H1 (cell line): ENCODE data around the gene CKB.

Experiments
- JUND ChIP-seq: IDR thresholded peaks from 2 replicates; pipeline ENCODE4 v1.6.1; 2011; ENCODE audit warnings: mild to moderate bottlenecking, improper control_type of control experiment, low read length
- KDM1A ChIP-seq: fragments of 200-600, 300-600 bp; sonication (generic); IDR thresholded peaks from 2 replicates; pipeline ENCODE4 v1.7.1; 2016; ENCODE audit warnings: mild to moderate bottlenecking, low read length, borderline replicate concordance
- POLR2A ChIP-seq, 2 experiments: IDR thresholded peaks; 1 replicate in 1 of 2; 2 replicates in 1 of 2; pipeline ENCODE4 v1.6.1; 2011; ENCODE audit warnings: low read depth in 2 of 2, low read length in 2 of 2, mild to moderate bottlenecking in 2 of 2; ENCODE audit errors: control extremely low read depth in 1 of 2
- POLR2AphosphoS5 ChIP-seq: IDR thresholded peaks from 2 replicates; pipeline ENCODE4 v1.6.1; 2011; ENCODE audit warnings: low read depth, low read length
- RAD21 ChIP-seq, 2 experiments: IDR thresholded peaks in 1 of 2; conservative IDR thresholded peaks in 1 of 2; 2 replicates each; pipeline ENCODE4 v1.6.1; 2011; ENCODE audit warnings: low read depth in 2 of 2, low read length in 2 of 2, improper control_type of control experiment in 1 of 2, inconsistent platforms in 1 of 2, mild to moderate bottlenecking in 1 of 2, moderate library complexity in 1 of 2
- SP2 ChIP-seq: IDR thresholded peaks from 2 replicates; pipeline ENCODE4 v1.6.1; 2012; ENCODE audit warnings: mild to moderate bottlenecking, low read length, inconsistent platforms
- SP4 ChIP-seq: IDR thresholded peaks from 2 replicates; pipeline ENCODE4 v1.6.1; 2012; ENCODE audit warnings: low read length, inconsistent platforms
- TF ChIP-seq, protein P1 (sequence below), 3 experiments: IDR thresholded peaks; 1 replicate in 2 of 3; 2 replicates in 1 of 3; pipeline versions ENCODE4 v1.5.1 to v1.6.1; 2011; ENCODE audit warnings: low read length in 3 of 3, mild to moderate bottlenecking in 3 of 3, inconsistent platforms in 2 of 3, low read depth in 1 of 3, moderate library complexity in 1 of 3; ENCODE audit not compliant: insufficient read depth in 1 of 3; ENCODE audit errors: control extremely low read depth in 1 of 3
- TF ChIP-seq, protein P2 (sequence below): IDR thresholded peaks from 2 replicates; pipeline ENCODE4 v1.6.1; 2011; ENCODE audit warnings: low read depth, mild to moderate bottlenecking, low read length; ENCODE audit not compliant: insufficient read depth

DNA sequence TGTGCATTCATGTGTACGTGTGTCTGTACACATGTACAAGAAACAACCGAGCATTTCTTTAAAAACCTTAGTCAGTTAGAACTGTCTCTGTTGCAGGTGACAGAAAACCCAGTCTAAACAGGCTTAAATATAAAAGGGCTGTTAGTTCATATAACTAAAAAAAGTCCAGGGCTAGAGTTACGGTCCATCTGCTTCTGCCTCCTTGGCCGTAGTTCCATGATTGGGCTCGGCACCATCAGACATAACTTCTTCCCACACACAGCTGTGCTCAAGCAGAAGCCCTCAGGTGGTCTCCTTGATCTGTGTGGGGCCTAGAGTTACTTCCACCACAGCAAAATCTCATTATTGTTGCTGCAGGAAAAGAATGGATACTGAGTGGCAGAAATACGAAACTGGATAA lies 34.6 kb downstream of the CKB start:
- TF ChIP-seq, protein P1, sequence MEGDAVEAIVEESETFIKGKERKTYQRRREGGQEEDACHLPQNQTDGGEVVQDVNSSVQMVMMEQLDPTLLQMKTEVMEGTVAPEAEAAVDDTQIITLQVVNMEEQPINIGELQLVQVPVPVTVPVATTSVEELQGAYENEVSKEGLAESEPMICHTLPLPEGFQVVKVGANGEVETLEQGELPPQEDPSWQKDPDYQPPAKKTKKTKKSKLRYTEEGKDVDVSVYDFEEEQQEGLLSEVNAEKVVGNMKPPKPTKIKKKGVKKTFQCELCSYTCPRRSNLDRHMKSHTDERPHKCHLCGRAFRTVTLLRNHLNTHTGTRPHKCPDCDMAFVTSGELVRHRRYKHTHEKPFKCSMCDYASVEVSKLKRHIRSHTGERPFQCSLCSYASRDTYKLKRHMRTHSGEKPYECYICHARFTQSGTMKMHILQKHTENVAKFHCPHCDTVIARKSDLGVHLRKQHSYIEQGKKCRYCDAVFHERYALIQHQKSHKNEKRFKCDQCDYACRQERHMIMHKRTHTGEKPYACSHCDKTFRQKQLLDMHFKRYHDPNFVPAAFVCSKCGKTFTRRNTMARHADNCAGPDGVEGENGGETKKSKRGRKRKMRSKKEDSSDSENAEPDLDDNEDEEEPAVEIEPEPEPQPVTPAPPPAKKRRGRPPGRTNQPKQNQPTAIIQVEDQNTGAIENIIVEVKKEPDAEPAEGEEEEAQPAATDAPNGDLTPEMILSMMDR (IDR thresholded peaks at IDR 0.05; ENCODE audit: control extremely low read depth in 1 of 3, insufficient read depth in 1 of 3, low read depth in 1 of 3, low read length in 3 of 3): no peak
- no peak for TF ChIP-seq KDM1A
- TF ChIP-seq POLR2AphosphoS5: no peak
- TF ChIP-seq SP2: no peak
- TF ChIP-seq POLR2A (IDR thresholded peaks at IDR 0.05; ENCODE audit: control extremely low read depth in 1 of 2, low read depth in 2 of 2, low read length in 2 of 2): no peak
- no peak for TF ChIP-seq SP4
- no peak for TF ChIP-seq RAD21 (IDR thresholded peaks at IDR 0.05 in 1 of 2, conservative IDR thresholded peaks at IDR 0.05 in 1 of 2; ENCODE audit: low read depth in 2 of 2, low read length in 2 of 2)
- TF ChIP-seq JUND: no peak
- TF ChIP-seq, protein P2, sequence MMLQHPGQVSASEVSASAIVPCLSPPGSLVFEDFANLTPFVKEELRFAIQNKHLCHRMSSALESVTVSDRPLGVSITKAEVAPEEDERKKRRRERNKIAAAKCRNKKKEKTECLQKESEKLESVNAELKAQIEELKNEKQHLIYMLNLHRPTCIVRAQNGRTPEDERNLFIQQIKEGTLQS: no peak
